HG02973 (cell line): Measurements from ENCODE around the gene CORT.
"Not testable (repeated sequence)": the region's sequence is repeated elsewhere in the genome, so short reads cannot be mapped to it uniquely, and the experiment has no call there.

Experiments used
- ATAC-seq: cut with Tn5 transposase; IDR thresholded peaks from one replicate; pipeline ENCODE4 v1.9.1; 2021; ENCODE audit warnings: moderate library complexity; ENCODE audit not compliant: unreplicated experiment

Gene CORT

GRCh38 chr1:10474309-10474612, 24.4 kb downstream of the CORT start:
- not testable (repeated sequence) for ATAC-seq

GRCh38 chr1:10474613-10475507, 25.0 kb downstream of the CORT start, which contains the start of gene PEX14:
Gene PEX14, plus strand, starts transcription at chr1:10474950. Its CDS starts 17 bp downstream, at chr1:10474967.
- peak; percentile 71 for ATAC-seq

- no peak for ATAC-seq
Measured at GRCh38 chr1:10475510-10475909, 25.7 kb downstream of the CORT start.

GRCh38 chr1:10479296-10479695, 29.5 kb downstream of the CORT start:
- no peak for ATAC-seq

GRCh38 chr1:10480614-10481013, 30.8 kb downstream of the CORT start:
- ATAC-seq, result no peak

GRCh38 chr1:10484521-10484920, 34.7 kb downstream of the CORT start:
- no peak for ATAC-seq

GRCh38 chr1:10489291-10490055, 39.6 kb downstream of the CORT start:
- no peak for ATAC-seq

GRCh38 chr1:10490286-10490970, 40.6 kb downstream of the CORT start:
- no peak for ATAC-seq

- ATAC-seq, result no peak
Measured at GRCh38 chr1:10494418-10494753, 44.6 kb downstream of the CORT start.

- peak; percentile 65 for ATAC-seq
Measured at GRCh38 chr1:10494754-10495474, 45.1 kb downstream of the CORT start.

GRCh38 chr1:10495475-10495817, 45.6 kb downstream of the CORT start:
- no peak for ATAC-seq

- ATAC-seq, result no peak
Measured at GRCh38 chr1:10495952-10496351, 46.1 kb downstream of the CORT start.

GRCh38 chr1:10497109-10497508, 47.3 kb downstream of the CORT start:
- no peak for ATAC-seq

- no peak for ATAC-seq
Measured at GRCh38 chr1:10498231-10498630, 48.4 kb downstream of the CORT start.
